Skeletal muscle satellite cell (primary cell): ENCODE data around the gene ITPKB. TPM values are rescaled to one million over a fixed set of nuclear protein-coding genes. Genes with fewer than 3 reads are reported as not detected.

Source experiments
- H3K27me3 ChIP-seq: 2 replicates; pipeline ENCODE4 v1.7.0; 2013; ENCODE audit warnings: low read length; ENCODE audit not compliant: control insufficient read depth, insufficient read depth
- H3K36me3 ChIP-seq: 2 replicates; pipeline ENCODE4 v1.7.0; 2013; ENCODE audit warnings: mild to moderate bottlenecking, control low read depth, low read length; ENCODE audit not compliant: insufficient read depth
- H3K4me1 ChIP-seq: 2 replicates; pipeline ENCODE4 v1.7.0; 2013; ENCODE audit warnings: low read length; ENCODE audit not compliant: control insufficient read depth, insufficient read depth
- H3K4me2 ChIP-seq: 2 replicates; pipeline ENCODE4 v1.7.0; 2013; ENCODE audit warnings: mild to moderate bottlenecking, low read length
- H3K4me3 ChIP-seq: 2 replicates; pipeline ENCODE4 v1.7.0; 2013; ENCODE audit warnings: low read length
- H3K9ac ChIP-seq: 2 replicates; pipeline ENCODE4 v1.7.0; 2013; ENCODE audit warnings: mild to moderate bottlenecking, low read depth, low read length, moderate library complexity
- H3K9me3 ChIP-seq: replicated peaks from 2 replicates; pipeline ENCODE4 v1.7.0; 2013; ENCODE audit warnings: mild to moderate bottlenecking, control low read depth, low read length
- total RNA-seq: library from RNA; depleted of rRNA; stranded (reverse); fragments of >200 nt; gene quantifications from 2 replicates; pipeline ENCODE4 v1.2.3, GENCODE V29; 2012; rRNA removed

Gene ITPKB
- 1.5 and 2.2 TPM in 2 replicates for total RNA-seq

DNA sequence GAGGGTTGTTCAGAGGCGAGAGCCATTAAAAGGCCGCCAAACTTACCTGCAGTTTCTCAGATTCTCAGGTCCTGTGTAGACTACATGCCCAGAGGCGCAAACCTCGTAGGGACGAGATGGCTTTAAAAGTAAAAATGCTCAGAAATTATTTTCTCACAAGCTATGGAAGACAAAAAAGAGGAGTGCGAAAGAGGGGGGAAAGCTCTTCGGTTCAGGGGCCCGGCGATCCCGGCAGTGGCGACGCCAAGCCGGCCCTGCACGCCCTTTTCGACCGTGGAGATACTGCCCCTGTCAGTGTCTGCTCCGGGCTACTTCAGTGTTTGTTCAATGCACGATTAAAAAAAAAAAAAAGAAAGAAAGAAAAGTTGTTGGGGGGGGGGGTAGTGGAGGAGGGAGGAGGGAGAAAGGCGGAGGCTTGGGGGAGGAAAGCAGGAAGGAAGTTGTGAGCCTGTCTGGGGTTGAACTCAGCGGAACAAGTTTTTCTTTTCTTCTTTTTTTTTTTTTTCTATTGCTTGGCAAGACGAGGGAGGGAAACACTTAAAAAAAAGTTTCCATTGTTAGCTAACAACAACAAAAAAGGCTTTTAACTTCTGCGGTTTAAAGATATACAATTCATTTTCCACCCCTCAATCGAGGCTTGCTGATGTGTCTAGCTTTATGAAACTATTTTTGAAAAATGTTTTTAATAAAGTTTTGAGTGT is at the start of gene ITPKB:
ITPKB (minus strand) TSS at position 288 of the 701 bp plus-strand sequence. CDS start 1,824 bp downstream, outside the sequence.
- Histone ChIP-seq H3K9me3 (no peaks in the 10 kb centered on the region), H3K36me3 (no peaks in the 10 kb centered on the region), H3K4me1 (peaks cover 10% of the 10 kb centered on the region), H3K27me3 (no peaks in the 10 kb centered on the region), H3K9ac (peak within 1 kb of the TSS; percentile 77), H3K4me3 (peak within 1 kb of the TSS; percentile 80), H3K4me2 (peak within 1 kb of the TSS; percentile 100)

- Histone ChIP-seq H3K4me1 (no peaks in the 10 kb centered on the region), H3K9ac (no peak overlapping the region), H3K36me3 (no peaks in the 10 kb centered on the region), H3K27me3 (peaks cover 34% of the 10 kb centered on the region), H3K4me3 (no peak overlapping the region), H3K9me3 (no peaks in the 10 kb centered on the region), H3K4me2 (no peak overlapping the region)
These were observed 48.6 kb upstream of the ITPKB start for GRCh38 chr1:226787638-226788037.

DNA sequence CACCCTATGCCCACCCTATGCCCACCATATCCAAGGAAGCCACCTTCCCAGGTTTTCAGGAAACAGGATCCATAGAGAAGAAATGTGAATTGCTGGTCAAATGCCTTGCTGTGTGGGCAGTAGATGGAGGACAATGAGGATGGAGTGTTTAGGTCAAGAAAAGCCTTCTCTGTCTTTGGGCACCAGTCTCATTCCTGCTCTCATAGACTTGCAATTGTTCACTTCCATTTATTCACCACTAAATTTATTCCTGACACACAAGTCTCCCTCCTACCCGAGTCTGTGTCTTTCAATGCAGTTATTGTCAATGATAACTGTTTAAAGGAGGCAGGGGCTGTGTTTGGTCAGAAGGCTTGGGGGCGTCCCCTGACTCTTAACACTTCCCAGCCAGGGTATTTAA is 48.0 kb upstream of the ITPKB start:
- H3K4me2 ChIP-seq = no peak overlapping the region
- H3K4me1 ChIP-seq = no peaks in the 10 kb centered on the region
- H3K27me3 ChIP-seq = peaks cover 39% of the 10 kb centered on the region
- no peak overlapping the region for H3K4me3 ChIP-seq
- no peaks in the 10 kb centered on the region for H3K9me3 ChIP-seq
- no peaks in the 10 kb centered on the region for H3K36me3 ChIP-seq
- no peak overlapping the region for H3K9ac ChIP-seq

GRCh38 chr1:226786550-226786949 is 47.5 kb upstream of the ITPKB start:
- Histone ChIP-seq H3K27me3 (peaks cover 45% of the 10 kb centered on the region), H3K4me3 (no peak overlapping the region), H3K9ac (no peak overlapping the region), H3K9me3 (no peaks in the 10 kb centered on the region), H3K4me1 (no peaks in the 10 kb centered on the region), H3K4me2 (no peak overlapping the region), H3K36me3 (no peaks in the 10 kb centered on the region)

DNA sequence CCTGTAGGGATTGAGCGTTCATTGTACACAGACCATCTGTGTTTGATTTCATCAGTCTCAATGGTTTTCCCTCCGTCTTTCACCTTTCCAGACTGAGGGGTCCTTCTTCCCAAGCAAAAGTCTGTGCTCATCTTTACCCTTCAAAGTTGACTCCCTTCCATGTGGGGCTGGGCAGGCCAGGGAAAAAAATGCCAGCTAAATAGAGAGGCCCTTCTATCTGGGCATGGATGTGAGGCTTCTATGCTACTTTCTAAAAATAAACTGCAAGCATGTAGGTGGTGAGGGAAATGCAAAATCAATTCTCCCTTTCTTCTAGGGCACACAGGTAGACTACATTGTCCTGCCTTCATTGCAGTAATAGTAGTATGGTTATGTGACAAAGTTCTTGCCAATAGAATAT is 46.7 kb upstream of the ITPKB start:
- H3K4me3 ChIP-seq = no peak overlapping the region
- peaks cover 47% of the 10 kb centered on the region for H3K27me3 ChIP-seq
- no peaks in the 10 kb centered on the region for H3K9me3 ChIP-seq
- H3K4me2 ChIP-seq = no peak overlapping the region
- H3K4me1 ChIP-seq = no peaks in the 10 kb centered on the region
- H3K9ac ChIP-seq = no peak overlapping the region
- no peaks in the 10 kb centered on the region for H3K36me3 ChIP-seq

DNA sequence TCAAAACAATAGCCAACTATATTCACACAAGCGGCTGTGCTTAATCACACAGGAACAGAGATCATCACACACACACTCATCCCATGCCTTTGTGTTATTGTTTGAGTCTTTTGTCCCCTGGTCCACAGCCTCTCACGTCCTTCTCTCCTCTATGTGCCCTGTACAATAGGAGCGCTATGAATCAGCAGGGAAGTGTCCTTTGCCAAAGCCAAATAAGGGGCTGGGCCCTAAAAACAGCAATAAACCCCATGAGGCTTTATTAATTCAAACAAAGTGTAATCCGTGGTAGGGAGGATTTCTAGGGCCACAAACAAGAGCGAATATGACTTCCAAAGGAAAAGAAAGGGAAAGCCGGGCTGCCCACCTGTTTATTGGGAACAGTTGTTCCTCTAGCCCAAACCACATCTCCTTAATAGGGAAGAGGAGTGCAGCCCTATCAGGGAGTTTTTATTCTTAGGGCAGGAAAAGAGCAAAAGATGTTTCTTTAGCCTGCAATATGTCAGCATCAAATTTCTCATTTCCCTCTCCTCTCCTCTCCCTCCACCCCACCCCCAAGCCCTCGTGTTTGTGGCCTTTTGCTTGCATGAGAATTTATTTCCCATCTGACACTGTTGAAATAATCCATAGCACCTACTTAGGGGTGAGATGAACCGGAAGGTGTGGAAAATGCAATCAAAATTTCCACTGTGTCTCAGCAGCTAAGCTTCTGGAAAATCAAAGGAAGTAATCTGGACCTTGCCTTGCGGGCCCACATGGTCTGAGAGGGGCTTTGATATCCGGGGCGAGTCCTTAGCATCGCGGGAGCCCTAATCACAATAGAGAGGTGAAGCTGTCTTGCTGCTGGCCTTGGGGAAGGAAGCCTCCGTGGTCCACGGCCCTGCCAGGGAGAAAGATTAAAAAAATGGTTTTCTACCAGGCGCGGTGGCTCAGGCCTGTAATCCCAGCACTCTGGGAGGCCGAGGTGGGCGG is 45.3 kb upstream of the ITPKB start:
- Histone ChIP-seq H3K36me3 (no peaks in the 10 kb centered on the region), H3K9ac (no peak overlapping the region)

GRCh38 chr1:226782845-226783601 is 43.9 kb upstream of the ITPKB start:
- Histone ChIP-seq H3K27me3 (peaks cover 34% of the 10 kb centered on the region), H3K4me1 (peaks cover 11% of the 10 kb centered on the region), H3K4me3 (no peak overlapping the region), H3K36me3 (no peaks in the 10 kb centered on the region), H3K9me3 (no peaks in the 10 kb centered on the region), H3K9ac (no peak overlapping the region), H3K4me2 (no peak overlapping the region)

More for the DNA sequence above, 45.3 kb upstream of the ITPKB start:
- no peak overlapping the region for H3K4me3 ChIP-seq
- H3K4me2 ChIP-seq = no peak overlapping the region
- H3K27me3 ChIP-seq = peaks cover 38% of the 10 kb centered on the region
- H3K9me3 ChIP-seq = no peaks in the 10 kb centered on the region
- H3K4me1 ChIP-seq = peaks cover 2% of the 10 kb centered on the region

DNA sequence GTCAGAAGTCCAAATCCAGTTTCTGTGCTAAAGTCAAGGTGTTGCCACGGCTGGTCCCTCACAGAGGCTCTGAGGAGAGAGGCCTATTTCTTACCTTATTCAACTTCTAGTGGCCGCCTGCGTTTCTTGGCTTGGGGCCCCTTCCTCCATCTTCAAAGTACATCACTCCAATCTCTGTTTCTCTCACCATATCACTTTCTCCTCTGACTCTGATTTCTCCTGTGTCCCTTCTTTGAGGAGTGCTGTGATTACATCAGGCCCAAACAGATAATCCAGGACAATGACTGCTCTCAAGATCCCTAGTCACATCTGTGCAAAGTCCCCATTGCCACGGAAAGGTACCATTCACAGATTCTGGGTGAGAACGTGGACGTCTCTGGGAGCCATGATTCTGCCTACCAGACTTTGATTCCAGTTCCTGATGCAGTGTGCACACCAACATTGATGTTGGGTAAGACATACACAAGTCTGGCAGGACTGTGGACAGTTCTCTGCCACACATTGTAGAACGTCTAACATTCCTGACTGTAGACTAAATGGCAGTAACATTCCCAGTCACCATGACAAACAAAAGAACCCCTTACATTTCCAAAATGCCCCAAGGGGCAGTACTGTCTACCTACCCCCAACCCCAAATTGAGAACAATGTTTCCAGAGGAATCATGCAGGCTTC is 43.0 kb upstream of the ITPKB start:
- Histone ChIP-seq H3K4me3 (no peak overlapping the region), H3K27me3 (peaks cover 29% of the 10 kb centered on the region), H3K4me2 (no peak overlapping the region), H3K9ac (no peak overlapping the region), H3K9me3 (no peaks in the 10 kb centered on the region), H3K4me1 (peaks cover 11% of the 10 kb centered on the region), H3K36me3 (no peaks in the 10 kb centered on the region)

GRCh38 chr1:226779561-226779960 is 40.5 kb upstream of the ITPKB start:
- H3K9ac ChIP-seq = no peak overlapping the region
- H3K4me3 ChIP-seq = no peak overlapping the region
- peaks cover 24% of the 10 kb centered on the region for H3K27me3 ChIP-seq
- no peak overlapping the region for H3K4me2 ChIP-seq
- peaks cover 11% of the 10 kb centered on the region for H3K4me1 ChIP-seq
- H3K9me3 ChIP-seq = no peaks in the 10 kb centered on the region
- H3K36me3 ChIP-seq = no peaks in the 10 kb centered on the region

DNA sequence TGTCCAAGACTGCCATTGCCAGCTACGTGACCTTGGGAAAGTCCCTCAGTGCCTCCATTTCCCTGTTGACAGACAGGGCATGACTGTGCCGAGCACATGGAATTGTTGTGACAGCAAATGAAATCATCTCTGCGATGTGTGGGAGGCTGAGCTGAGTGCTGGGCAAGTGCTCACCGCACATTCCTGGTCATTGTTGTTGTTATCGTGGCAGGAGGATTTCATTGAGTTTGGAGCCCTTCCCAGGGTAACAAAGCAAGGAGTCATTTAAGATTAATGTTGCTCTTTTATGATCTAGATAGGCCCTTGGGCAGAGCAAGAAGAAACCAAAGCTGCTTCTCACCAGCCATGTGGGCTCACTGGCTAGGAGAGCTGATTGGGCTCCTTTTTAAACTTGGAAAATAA is 39.6 kb upstream of the ITPKB start:
- Histone ChIP-seq H3K9me3 (no peaks in the 10 kb centered on the region), H3K4me1 (peaks cover 11% of the 10 kb centered on the region), H3K4me3 (no peak overlapping the region), H3K36me3 (no peaks in the 10 kb centered on the region), H3K9ac (no peak overlapping the region), H3K4me2 (no peak overlapping the region), H3K27me3 (peaks cover 26% of the 10 kb centered on the region)

- no peaks in the 10 kb centered on the region for H3K36me3 ChIP-seq
- H3K9ac ChIP-seq = no peak overlapping the region
- no peaks in the 10 kb centered on the region for H3K9me3 ChIP-seq
- H3K27me3 ChIP-seq = peaks cover 26% of the 10 kb centered on the region
- H3K4me2 ChIP-seq = no peak overlapping the region
- no peak overlapping the region for H3K4me3 ChIP-seq
- peaks cover 11% of the 10 kb centered on the region for H3K4me1 ChIP-seq
These were observed 37.9 kb upstream of the ITPKB start for GRCh38 chr1:226776975-226777374.
